Activated naive CD4-positive, alpha-beta T cell treated with anti-CD3 and anti-CD28 coated beads, Interleukin-2, amount 50 U/mL, for 24 hours (primary cell): ENCODE data around the gene NOM1.
A peak's percentile ranks its signal among the peaks of the same experiment; 100 is the strongest.

Source experiments
- H3K27ac Mint-ChIP-seq: one replicate; pipeline ENCODE4 v1.8.0; 2021; ENCODE audit warnings: mild to moderate bottlenecking, mixed read lengths
- H3K27me3 Mint-ChIP-seq: one replicate; pipeline ENCODE4 v1.8.0; 2021; ENCODE audit warnings: mixed read lengths
- H3K36me3 Mint-ChIP-seq: one replicate; pipeline ENCODE4 v1.8.0; 2021; ENCODE audit warnings: mixed read lengths
- H3K4me1 Mint-ChIP-seq: one replicate; pipeline ENCODE4 v1.8.0; 2021; ENCODE audit warnings: mixed read lengths
- H3K4me3 Mint-ChIP-seq: one replicate; pipeline ENCODE4 v1.8.0; 2021; ENCODE audit warnings: mild to moderate bottlenecking, mixed read lengths
- H3K9me3 Mint-ChIP-seq: one replicate; pipeline ENCODE4 v1.8.0; 2021; ENCODE audit warnings: mixed read lengths

NOM1 gene

DNA sequence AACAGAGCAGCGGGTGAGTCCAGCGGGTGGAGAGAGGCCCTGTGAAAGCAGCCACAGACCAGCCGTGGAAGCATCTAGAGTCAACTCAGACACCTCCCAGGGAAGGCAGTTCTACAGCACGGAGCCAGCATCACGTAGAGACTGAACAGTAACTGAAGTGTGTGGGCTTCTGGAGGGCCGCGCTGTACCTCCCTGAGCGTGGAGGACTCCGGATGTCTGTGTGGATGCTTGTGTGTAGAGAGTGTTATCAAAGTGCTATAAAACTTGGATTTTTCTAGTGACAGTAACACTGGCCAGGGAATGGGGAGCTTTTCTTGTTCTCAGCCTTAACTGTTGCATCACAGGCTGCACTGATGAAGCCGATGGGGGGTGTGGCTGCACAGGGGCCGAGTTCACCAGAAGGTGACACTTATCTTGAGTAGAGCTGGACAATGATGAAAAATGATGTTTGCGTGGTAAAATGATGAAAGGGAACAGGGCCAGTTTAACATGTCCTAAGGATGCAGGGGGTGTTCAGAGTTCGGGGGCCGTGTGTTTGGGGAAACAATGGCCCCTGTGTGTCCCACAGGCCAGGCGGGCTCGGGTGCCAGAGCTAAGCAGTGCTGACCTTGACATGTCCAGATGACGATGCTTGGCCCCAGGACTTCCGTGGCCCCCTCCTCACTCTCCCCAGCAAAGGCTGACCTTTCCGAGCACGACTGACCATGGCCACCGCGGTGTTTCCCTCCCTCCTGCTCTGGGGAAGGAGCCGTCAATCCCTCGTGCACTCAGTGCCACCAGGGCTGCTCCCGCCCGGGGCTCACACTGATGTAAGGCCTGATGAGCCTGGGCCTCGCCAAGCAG, 39.1 kb downstream of the NOM1 start:
- Mint-ChIP-seq H3K9me3 (no peaks in the 10 kb centered on the region), H3K27ac (no peak overlapping the region), H3K4me3 (no peak overlapping the region), H3K27me3 (peaks cover 7% of the 10 kb centered on the region), H3K36me3 (no peaks in the 10 kb centered on the region), H3K4me1 (no peaks in the 10 kb centered on the region)

GRCh38 chr7:156989766-156990535, 40.4 kb downstream of the NOM1 start:
- H3K9me3 Mint-ChIP-seq, result no peaks in the 10 kb centered on the region
- peaks cover 11% of the 10 kb centered on the region for H3K27me3 Mint-ChIP-seq
- H3K27ac Mint-ChIP-seq, result no peak overlapping the region
- no peaks in the 10 kb centered on the region for H3K36me3 Mint-ChIP-seq
- H3K4me3 Mint-ChIP-seq, result no peak overlapping the region
- no peaks in the 10 kb centered on the region for H3K4me1 Mint-ChIP-seq

DNA sequence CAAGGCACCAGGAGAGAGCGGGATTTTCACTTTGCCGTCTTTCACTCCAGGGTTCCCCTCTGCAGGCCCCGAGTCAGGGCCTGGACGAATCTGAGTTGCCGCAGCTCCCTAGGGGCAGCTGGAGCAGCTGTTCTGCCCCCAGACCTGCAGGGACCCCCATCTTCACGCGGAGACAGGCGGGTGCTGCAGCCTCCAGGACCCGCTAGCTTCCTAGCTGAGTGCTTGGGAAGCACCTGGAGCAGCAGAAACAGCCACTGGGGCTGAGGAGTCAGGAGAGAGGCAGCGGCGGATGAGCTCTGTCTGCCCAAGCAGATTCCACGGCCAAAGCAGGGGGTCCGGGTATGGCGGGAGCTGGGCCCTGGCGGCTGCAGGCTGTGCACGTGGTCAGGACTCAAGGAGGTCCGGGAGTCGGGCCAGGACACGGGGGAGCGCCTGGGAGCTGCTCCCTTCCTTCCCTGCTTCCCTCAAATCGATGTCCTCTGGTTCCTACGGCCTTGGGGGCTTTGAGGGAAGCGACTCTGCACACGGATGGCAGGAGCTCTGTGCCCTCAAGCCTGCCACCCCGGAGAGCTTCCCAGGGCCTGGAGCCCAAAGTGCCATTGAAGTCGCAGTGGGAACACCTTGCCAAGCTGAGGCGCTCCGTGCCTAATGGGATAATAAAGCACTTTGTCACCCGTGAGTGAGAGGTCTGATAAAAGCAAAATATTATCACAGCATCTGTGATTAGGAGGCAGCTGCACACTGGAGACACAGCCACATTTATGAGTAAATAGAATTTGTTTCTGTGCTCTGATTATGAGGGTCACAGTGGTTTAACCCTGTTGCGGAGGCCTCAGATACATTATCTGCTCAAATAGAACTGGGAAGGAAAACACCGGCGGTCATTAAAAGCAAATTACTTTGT, 43.8 kb downstream of the NOM1 start:
- Mint-ChIP-seq H3K27me3 (peaks cover 32% of the 10 kb centered on the region), H3K27ac (no peak overlapping the region), H3K36me3 (no peaks in the 10 kb centered on the region), H3K9me3 (no peaks in the 10 kb centered on the region), H3K4me1 (no peaks in the 10 kb centered on the region), H3K4me3 (no peak overlapping the region)

- Mint-ChIP-seq H3K27me3 (peaks cover 37% of the 10 kb centered on the region), H3K4me3 (no peak overlapping the region), H3K27ac (no peak overlapping the region), H3K36me3 (no peaks in the 10 kb centered on the region), H3K4me1 (peaks cover 3% of the 10 kb centered on the region), H3K9me3 (no peaks in the 10 kb centered on the region)
Measured at GRCh38 chr7:156993925-156994235, 44.4 kb downstream of the NOM1 start.

DNA sequence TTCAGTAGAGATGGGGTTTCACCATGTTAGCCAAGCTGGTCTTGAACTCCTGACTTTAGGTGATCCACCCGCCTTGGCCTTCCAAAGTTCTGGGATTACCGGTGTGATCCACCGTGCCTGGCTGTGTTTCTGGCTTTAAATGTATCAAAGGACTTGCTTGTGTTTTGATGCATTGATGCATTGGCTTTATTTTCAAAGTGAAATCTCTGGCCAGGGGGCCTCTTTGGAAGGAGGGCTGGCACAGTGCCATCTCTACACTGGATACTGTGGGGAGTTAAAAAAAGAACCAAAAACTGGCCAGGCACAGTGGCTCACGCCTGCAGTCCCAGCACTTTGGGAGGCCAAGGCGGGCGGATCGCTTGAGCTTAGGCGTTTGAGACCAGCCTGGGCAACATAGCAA, 44.9 kb downstream of the NOM1 start:
- Mint-ChIP-seq H3K36me3 (no peaks in the 10 kb centered on the region), H3K9me3 (no peaks in the 10 kb centered on the region), H3K4me1 (peaks cover 9% of the 10 kb centered on the region), H3K27me3 (peaks cover 37% of the 10 kb centered on the region), H3K4me3 (no peak overlapping the region), H3K27ac (no peak overlapping the region)

DNA sequence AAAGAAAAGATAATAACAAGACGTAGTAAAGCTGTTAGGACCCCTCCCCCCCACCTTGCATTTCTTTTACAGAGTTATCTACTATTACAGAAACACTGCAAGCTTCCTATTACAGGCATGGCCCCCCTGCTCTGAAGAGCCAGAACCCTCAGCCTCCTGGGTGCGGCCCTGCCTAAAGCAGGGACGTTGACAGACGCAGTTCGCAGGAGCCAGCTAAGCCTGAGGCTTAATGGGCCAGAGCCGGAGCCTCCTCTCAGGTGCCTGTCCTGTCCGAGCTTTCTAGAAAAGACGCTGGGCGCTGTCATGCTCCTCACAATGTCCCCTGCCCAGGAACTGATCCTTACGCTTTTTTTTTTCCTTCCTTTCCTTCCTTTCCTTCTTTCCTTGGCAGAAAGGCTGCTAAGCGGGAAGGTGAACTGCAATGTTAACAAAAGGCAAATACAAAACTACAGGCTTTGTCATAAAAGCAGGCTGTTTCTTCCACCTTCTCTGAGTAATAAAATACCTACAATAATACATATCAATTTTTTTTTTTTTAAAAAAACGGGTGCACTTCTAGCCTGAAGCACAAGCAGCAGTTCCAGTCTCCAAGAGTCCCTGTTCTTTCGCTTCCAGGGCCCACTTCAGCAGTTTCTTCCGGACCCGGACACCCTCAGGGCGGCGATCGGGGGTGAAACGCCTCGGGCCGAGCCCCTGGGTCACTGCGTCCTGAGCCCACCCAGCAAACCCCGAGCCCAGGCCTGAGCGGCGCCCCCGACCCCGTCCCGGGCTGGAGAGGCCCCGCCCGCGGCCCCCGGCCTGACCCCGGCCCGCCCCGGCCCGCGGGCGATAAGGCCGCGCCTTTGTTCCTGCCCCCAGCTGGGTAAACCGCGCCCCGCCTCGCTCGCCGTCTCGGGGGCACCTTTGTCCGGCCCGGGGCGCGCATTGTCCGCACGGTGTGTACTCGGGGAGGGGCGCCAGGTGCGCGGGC, 49.8 kb downstream of the NOM1 start:
- H3K4me3 Mint-ChIP-seq, result peak overlapping the region; percentile 63
- H3K27me3 Mint-ChIP-seq, result peaks cover 43% of the 10 kb centered on the region
- H3K36me3 Mint-ChIP-seq, result no peaks in the 10 kb centered on the region
- peaks cover 23% of the 10 kb centered on the region for H3K4me1 Mint-ChIP-seq
- no peaks in the 10 kb centered on the region for H3K9me3 Mint-ChIP-seq
- H3K27ac Mint-ChIP-seq, result no peak overlapping the region

- Mint-ChIP-seq H3K27me3 (peaks cover 51% of the 10 kb centered on the region), H3K4me1 (peaks cover 30% of the 10 kb centered on the region), H3K27ac (no peak overlapping the region), H3K36me3 (no peaks in the 10 kb centered on the region), H3K9me3 (no peaks in the 10 kb centered on the region), H3K4me3 (peak overlapping the region; percentile 84)
Measured at GRCh38 chr7:156999958-157000726, 50.6 kb downstream of the NOM1 start.

DNA sequence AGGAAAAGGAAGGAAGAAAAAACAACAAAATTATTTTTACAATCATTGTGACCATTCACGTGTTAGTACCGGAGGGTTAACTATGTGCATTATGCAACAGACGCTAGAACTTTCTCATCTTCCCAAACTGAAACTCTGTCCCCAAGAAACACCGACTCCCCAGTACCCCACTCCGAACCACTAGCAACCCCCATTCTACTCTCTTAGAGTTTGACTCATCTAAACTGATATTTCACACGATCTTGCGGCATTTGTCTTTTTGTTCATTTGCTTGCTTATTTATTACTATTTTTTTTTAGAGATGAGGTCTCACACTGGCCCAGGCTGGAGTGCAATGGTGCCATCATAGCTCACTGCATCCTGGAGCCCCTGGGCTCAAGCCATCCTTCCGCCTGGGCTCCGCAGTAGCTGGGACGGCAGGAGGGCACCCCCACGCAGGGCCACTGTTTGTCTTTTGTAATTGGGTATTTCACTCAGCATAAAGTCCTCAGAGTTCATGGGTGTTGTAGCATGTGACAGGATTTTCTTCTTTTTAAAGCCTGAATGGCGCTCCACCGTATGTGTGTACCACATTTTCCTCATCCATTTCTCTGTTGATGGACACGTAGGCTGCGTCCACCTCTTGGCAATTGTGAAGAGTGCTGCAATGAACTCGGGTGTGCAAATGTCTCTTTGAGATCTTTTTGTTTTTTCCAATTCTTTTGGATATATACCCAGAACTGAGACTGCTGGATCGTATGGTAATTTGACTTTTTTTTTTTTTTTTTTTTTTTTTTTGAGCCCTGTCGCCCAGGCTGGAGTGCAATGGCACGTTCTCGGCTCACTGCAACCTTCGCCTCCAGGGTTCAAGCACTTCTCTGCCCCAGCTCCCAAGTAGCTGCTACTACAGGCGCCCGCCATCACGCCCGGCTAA, 51.5 kb downstream of the NOM1 start:
- Mint-ChIP-seq H3K27ac (no peak overlapping the region), H3K9me3 (no peaks in the 10 kb centered on the region), H3K4me1 (peaks cover 30% of the 10 kb centered on the region), H3K36me3 (no peaks in the 10 kb centered on the region), H3K4me3 (peak overlapping the region; percentile 84), H3K27me3 (peaks cover 49% of the 10 kb centered on the region)

GRCh38 chr7:157001920-157002818, 52.7 kb downstream of the NOM1 start:
- H3K27ac Mint-ChIP-seq, result no peak overlapping the region
- no peaks in the 10 kb centered on the region for H3K36me3 Mint-ChIP-seq
- peaks cover 46% of the 10 kb centered on the region for H3K27me3 Mint-ChIP-seq
- peaks cover 30% of the 10 kb centered on the region for H3K4me1 Mint-ChIP-seq
- H3K4me3 Mint-ChIP-seq, result no peak overlapping the region
- no peaks in the 10 kb centered on the region for H3K9me3 Mint-ChIP-seq

GRCh38 chr7:157002819-157003421, 53.4 kb downstream of the NOM1 start:
- H3K9me3 Mint-ChIP-seq, result no peaks in the 10 kb centered on the region
- H3K27me3 Mint-ChIP-seq, result peaks cover 42% of the 10 kb centered on the region
- no peak overlapping the region for H3K27ac Mint-ChIP-seq
- peaks cover 30% of the 10 kb centered on the region for H3K4me1 Mint-ChIP-seq
- H3K36me3 Mint-ChIP-seq, result no peaks in the 10 kb centered on the region
- H3K4me3 Mint-ChIP-seq, result no peak overlapping the region

GRCh38 chr7:157003445-157003755, 53.9 kb downstream of the NOM1 start:
- Mint-ChIP-seq H3K27me3 (peaks cover 39% of the 10 kb centered on the region), H3K27ac (peak overlapping the region; percentile 35), H3K4me1 (peaks cover 30% of the 10 kb centered on the region), H3K9me3 (no peaks in the 10 kb centered on the region), H3K36me3 (no peaks in the 10 kb centered on the region), H3K4me3 (no peak overlapping the region)

DNA sequence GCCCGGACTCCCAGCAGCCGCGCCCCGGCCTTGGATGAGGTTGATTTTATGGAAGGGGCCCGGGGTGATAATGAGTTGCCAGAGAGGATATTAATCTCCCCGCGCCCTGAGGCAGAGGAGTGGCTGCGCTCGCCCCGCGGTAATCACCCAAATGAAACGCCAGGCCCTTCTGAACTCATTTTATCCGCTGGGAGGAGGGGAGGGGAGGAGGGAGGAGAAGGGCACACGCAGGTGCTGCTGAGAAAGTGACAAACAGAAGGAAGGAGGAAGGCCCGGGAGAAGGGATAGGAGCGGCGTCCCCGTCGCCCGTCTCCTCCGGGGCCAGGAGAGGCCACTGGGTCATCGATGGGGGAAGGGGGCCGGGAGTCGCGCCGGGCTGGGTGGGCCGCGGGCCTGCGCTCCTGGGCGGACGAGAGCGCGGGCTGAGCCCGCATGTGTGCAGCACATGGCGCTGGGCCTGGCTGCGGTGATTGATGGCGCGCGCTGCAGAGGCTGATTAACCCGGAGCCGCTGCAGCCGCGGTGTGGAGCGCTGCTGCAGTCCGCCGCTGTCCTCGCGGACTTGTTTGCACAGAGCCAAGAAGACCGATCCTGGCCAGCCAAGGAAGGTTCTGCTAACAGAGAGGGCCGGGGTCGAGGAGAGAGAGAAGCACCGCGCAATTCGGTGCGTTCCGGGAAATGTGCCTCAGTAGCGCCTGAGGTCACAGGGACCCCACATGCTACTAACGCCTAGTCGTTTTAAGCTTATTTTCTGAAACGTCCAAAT, 54.4 kb downstream of the NOM1 start:
- Mint-ChIP-seq H3K27ac (peak overlapping the region; percentile 17), H3K27me3 (peaks cover 38% of the 10 kb centered on the region), H3K4me1 (peaks cover 26% of the 10 kb centered on the region)

More for the DNA sequence above, 54.4 kb downstream of the NOM1 start:
- Mint-ChIP-seq H3K9me3 (no peaks in the 10 kb centered on the region), H3K4me3 (peak overlapping the region; percentile 36), H3K36me3 (no peaks in the 10 kb centered on the region)
